Measurements from ENCODE around the gene RPS6KA6.

DNA sequence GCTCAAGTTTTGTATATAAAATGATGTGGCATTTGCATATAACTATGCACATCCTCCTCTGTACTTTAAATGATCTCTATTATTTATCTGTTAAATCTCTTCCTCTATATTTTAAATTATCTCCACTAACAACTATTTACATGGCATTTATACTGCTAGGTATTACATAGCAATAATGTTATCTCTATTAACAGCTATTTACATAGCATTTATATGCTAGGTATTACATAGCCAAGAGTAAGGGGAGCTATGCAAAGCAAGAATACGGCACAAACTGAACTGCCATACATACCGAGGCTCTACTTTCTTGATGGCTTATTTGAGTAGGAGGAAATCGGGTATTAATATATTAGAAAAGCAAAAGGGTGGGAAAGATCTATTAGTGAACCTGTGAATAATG is 12.7 kb downstream of the RPS6KA6 start:
- TF ChIP-seq POLR2A (IDR thresholded peaks at IDR 0.05; ENCODE audit: low read depth) (no peak), EP300 (IDR thresholded peaks at IDR 0.05) (no peak)
- TF ChIP-seq, protein P1, sequence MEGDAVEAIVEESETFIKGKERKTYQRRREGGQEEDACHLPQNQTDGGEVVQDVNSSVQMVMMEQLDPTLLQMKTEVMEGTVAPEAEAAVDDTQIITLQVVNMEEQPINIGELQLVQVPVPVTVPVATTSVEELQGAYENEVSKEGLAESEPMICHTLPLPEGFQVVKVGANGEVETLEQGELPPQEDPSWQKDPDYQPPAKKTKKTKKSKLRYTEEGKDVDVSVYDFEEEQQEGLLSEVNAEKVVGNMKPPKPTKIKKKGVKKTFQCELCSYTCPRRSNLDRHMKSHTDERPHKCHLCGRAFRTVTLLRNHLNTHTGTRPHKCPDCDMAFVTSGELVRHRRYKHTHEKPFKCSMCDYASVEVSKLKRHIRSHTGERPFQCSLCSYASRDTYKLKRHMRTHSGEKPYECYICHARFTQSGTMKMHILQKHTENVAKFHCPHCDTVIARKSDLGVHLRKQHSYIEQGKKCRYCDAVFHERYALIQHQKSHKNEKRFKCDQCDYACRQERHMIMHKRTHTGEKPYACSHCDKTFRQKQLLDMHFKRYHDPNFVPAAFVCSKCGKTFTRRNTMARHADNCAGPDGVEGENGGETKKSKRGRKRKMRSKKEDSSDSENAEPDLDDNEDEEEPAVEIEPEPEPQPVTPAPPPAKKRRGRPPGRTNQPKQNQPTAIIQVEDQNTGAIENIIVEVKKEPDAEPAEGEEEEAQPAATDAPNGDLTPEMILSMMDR (IDR thresholded peaks at IDR 0.05): no peak

All from esophagus muscularis mucosa (tissue), 4 donors.